ENCODE data around the gene MYOM1.

- TF ChIP-seq, protein P1, sequence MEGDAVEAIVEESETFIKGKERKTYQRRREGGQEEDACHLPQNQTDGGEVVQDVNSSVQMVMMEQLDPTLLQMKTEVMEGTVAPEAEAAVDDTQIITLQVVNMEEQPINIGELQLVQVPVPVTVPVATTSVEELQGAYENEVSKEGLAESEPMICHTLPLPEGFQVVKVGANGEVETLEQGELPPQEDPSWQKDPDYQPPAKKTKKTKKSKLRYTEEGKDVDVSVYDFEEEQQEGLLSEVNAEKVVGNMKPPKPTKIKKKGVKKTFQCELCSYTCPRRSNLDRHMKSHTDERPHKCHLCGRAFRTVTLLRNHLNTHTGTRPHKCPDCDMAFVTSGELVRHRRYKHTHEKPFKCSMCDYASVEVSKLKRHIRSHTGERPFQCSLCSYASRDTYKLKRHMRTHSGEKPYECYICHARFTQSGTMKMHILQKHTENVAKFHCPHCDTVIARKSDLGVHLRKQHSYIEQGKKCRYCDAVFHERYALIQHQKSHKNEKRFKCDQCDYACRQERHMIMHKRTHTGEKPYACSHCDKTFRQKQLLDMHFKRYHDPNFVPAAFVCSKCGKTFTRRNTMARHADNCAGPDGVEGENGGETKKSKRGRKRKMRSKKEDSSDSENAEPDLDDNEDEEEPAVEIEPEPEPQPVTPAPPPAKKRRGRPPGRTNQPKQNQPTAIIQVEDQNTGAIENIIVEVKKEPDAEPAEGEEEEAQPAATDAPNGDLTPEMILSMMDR (IDR thresholded peaks at IDR 0.05), result no peak
- no peak for TF ChIP-seq POLR2A (IDR thresholded peaks at IDR 0.05)
Measured at GRCh38 chr18:3233004-3233403, 13.2 kb upstream of the MYOM1 start.
